Measurements from ENCODE around the gene CST9. TPM values are rescaled to one million over a fixed set of nuclear protein-coding genes. Genes with fewer than 3 reads are reported as not detected.
"Not testable (repeated sequence)": the region's sequence is repeated elsewhere in the genome, so short reads cannot be mapped to it uniquely, and the experiment has no call there.

Gene CST9
- total RNA-seq, 1 donor from 2014 or later = not detected

GRCh38 chr20:23637282-23638221 lies 31.8 kb upstream of the CST9 start, which contains the start of gene CST3:
Gene CST3 (minus strand): TSS chr20:23637955. CDS start chr20:23637862, 93 bp downstream.
- DNase-seq = no peak
- H3K4me3 Mint-ChIP-seq = no peak within 1 kb of the TSS
- POLR2A ChIA-PET = no interaction called here
- H3K9me3 Mint-ChIP-seq = no peaks in the 10 kb centered on the region
- no peaks in the 10 kb centered on the region for H3K36me3 Mint-ChIP-seq (ENCODE audit: low read depth)
- CTCF ChIA-PET = no interaction called here
- H3K27ac Mint-ChIP-seq = no peak within 1 kb of the TSS
- TF ChIP-seq CTCF (IDR thresholded peaks at IDR 0.05) = no peak
- H3K4me1 Mint-ChIP-seq = peaks cover 8% of the 10 kb centered on the region
- intact Hi-C loops (cut with micrococcal nuclease) = no loop called here
- no peak for ATAC-seq (ENCODE audit: low read depth)
- H3K27me3 Mint-ChIP-seq = peaks cover 22% of the 10 kb centered on the region

GRCh38 chr20:23636908-23637281 lies 31.2 kb upstream of the CST9 start:
- Mint-ChIP-seq H3K27ac (no peak overlapping the region), H3K9me3 (no peaks in the 10 kb centered on the region), H3K4me3 (no peak overlapping the region), H3K27me3 (peaks cover 22% of the 10 kb centered on the region), H3K4me1 (peaks cover 8% of the 10 kb centered on the region), H3K36me3 (ENCODE audit: low read depth) (no peaks in the 10 kb centered on the region)
- POLR2A ChIA-PET = no interaction called here
- TF ChIP-seq CTCF (IDR thresholded peaks at IDR 0.05) = no peak
- DNase-seq = no peak
- no peak for ATAC-seq (ENCODE audit: low read depth)
- intact Hi-C loops (cut with micrococcal nuclease) = no loop called here
- CTCF ChIA-PET = no interaction called here

- DNase-seq (no peak), ATAC-seq (ENCODE audit: low read depth) (no peak)
- no peak for TF ChIP-seq CTCF (IDR thresholded peaks at IDR 0.05)
- no peak overlapping the region for H3K4me3 Mint-ChIP-seq
- H3K4me1 Mint-ChIP-seq = peaks cover 8% of the 10 kb centered on the region
- peaks cover 22% of the 10 kb centered on the region for H3K27me3 Mint-ChIP-seq
- no peak overlapping the region for H3K27ac Mint-ChIP-seq
- H3K9me3 Mint-ChIP-seq = no peaks in the 10 kb centered on the region
- CTCF ChIA-PET = no interaction called here
- H3K36me3 Mint-ChIP-seq (ENCODE audit: low read depth) = no peaks in the 10 kb centered on the region
- intact Hi-C loops (cut with micrococcal nuclease) = no loop called here
- POLR2A ChIA-PET = no interaction called here
Observed at GRCh38 chr20:23636182-23636907, 30.6 kb upstream of the CST9 start.

GRCh38 chr20:23635768-23636090 lies 30.0 kb upstream of the CST9 start:
- peaks cover 22% of the 10 kb centered on the region for H3K27me3 Mint-ChIP-seq
- H3K36me3 Mint-ChIP-seq (ENCODE audit: low read depth); H3K9me3 Mint-ChIP-seq; H3K27ac Mint-ChIP-seq; CTCF ChIA-PET; POLR2A ChIA-PET; H3K4me3 Mint-ChIP-seq; H3K4me1 Mint-ChIP-seq; intact Hi-C loops (cut with micrococcal nuclease); ATAC-seq (ENCODE audit: low read depth); DNase-seq: not testable (repeated sequence)

GRCh38 chr20:23634985-23635767 lies 29.5 kb upstream of the CST9 start:
- H3K36me3 Mint-ChIP-seq (ENCODE audit: low read depth) = no peaks in the 10 kb centered on the region
- H3K27me3 Mint-ChIP-seq = peaks cover 24% of the 10 kb centered on the region
- no peak for ATAC-seq (ENCODE audit: low read depth)
- no peak for DNase-seq
- H3K27ac Mint-ChIP-seq = no peak overlapping the region
- ChIA-PET CTCF (no interaction called here), POLR2A (no interaction called here)
- H3K4me3 Mint-ChIP-seq = no peak overlapping the region
- no peak for TF ChIP-seq CTCF (IDR thresholded peaks at IDR 0.05)
- H3K9me3 Mint-ChIP-seq = no peaks in the 10 kb centered on the region
- intact Hi-C loops (cut with micrococcal nuclease) = no loop called here
- peaks cover 8% of the 10 kb centered on the region for H3K4me1 Mint-ChIP-seq
